GM18507 (cell line): ENCODE results near the gene PIM2.
A peak's percentile ranks its signal among the peaks of the same experiment; 100 is the strongest.

Experiments
- DNase-seq: peaks from one replicate; pipeline ENCODE4 v3.0.0; 2011; ENCODE audit warnings: low read depth; ENCODE audit not compliant: insufficient read length; ENCODE audit errors: extremely low spot score
- FAIRE-seq: peaks from 2 replicates; lab custom pipeline; 2011; peaks lifted over from hg19 to GRCh38; lab: Jason Lieb, UNC

Gene PIM2

DNA sequence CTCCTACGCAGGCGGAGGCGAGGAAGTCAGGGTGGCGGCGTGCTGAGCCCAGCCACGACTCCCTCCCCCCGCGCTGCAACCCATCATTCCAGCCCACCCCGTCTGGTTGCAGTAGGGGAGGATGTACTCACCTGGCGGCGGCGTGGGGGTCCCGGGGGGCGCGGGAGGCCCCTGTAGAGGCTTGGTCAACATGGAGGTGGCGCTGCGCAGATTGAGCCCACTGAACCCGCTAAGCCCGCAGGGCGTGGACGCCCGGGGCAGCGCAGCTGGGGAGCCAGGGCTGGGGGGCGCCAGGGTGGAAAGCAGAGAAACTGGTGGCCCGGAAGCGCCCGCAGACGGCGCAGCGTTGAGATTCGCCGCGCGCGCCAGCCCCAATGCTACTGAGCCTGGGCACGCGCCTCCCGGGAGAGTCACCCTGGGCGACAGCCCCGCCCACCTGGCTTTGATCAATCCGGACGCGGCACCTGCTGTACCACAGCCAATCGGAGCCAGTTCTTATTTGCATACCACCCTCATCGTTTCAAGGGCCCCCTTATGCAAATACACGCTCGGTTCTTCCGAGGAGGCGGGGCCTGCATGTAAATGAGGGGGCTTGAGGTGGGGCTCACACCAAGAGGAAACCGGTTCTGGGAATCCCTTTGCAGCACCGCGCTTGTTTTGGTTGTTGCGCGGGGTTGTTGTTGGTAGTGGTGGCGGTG lies at the start of gene PIM2:
TSS of gene PIM2 (minus strand) at position 382 of the 698 bp plus-strand sequence. CDS start at position 192, 190 bp downstream.
- DNase-seq (peak; percentile 70), FAIRE-seq (peak; percentile 100)

DNA sequence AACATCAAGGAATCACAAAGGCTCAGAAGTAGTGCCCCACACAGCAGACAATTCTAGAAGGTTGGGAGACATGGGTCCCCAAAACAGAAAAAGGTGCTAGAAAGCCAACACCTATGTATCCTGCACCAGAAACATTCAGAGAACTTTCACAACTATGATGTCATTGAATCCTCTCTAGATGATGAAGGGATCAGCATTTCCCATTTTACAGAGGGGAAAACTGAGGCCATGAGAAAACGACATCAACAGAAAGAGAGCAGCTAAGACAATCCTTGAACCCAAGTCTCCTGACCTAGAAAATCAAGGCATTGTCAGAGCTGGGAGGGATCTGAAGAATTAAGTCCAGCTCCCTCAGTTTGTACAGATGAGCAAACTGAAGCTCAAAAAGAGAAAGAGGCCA lies 49.6 kb upstream of the PIM2 start:
- no peak for FAIRE-seq
- DNase-seq: no peak

DNA sequence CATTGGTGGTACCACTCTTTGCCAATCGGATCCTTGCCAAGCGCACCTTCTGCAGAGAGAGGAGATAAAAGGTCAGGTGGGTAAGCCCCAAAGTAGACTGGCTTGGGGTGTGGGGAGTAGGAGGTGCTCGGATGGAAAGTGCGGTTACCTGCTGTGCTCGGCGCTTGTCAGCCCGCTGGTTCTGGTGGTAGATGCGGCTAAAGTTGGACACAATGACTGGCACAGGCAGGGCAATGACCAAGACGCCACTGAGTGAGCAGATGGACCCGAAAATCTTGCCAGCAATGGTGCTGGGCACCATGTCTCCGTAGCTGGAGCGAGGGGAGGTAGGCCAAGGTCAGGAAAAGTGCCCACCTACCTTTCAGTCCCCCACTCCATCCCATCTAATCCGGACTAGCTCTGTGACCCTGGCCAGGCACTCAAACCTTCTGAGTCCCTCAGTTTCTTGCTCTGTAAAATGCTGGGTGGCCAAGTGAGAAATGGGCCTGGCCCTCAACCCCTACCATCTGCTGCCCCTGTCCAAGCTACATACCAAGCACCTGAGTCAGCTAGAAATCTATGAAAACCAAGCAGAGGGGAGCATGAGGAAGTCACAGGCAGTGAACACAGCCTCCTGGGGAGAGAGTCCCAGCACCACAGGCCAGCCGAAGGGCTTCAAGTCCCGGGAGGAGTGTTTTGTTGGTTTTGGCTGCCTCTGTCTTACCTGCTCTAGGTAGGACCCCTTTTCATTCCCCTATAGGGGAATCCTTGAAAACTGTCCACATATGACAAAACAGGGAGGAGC lies 48.2 kb upstream of the PIM2 start:
- FAIRE-seq: no peak
- DNase-seq: no peak

DNA sequence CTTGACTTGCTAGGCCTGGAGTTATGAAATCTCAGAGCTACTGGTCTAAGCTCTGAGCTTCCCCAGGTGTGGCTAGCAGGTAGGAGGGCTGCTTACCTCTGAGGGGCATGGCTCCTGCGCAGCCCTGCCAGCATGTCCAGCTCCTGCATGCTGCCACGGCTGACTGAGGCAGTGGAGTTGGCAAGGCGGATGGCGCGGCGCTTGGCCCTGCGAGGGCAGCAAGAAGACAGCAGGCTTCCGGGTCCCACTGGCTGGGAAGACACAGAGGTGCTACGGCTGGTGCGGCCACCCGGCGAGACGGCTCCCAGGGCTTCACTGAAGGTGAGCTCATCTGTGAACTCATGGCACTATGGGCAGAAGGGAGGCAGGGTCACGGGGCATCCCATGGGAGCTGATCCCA lies 47.1 kb upstream of the PIM2 start:
- FAIRE-seq: no peak

DNA sequence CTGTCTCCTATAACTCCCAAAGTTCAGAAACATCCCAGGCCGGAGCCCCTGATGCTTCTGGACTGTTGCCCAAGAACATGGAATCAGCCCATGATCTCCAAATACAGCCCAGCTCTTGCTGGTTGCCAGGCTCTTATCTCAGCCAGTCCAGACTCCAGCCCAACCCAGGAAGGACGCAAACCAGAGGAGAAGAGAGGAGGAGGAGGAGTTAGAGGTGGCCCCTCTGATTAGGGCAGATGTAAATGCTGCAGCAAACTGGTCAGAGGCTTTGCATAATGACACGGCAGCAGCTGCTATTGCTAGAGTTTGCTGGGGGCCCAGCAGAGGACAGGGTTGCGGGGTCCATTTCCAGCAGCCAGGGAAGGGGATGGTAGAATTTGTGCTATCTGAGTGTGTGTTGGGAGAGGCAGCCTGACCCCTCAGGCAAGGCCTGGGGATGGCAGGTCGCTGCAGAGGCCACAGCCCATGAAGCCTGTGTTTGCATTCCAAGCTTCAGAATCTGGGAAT lies 42.8 kb upstream of the PIM2 start:
- no peak for FAIRE-seq

More for the DNA sequence above, 47.1 kb upstream of the PIM2 start:
- no peak for DNase-seq

DNA sequence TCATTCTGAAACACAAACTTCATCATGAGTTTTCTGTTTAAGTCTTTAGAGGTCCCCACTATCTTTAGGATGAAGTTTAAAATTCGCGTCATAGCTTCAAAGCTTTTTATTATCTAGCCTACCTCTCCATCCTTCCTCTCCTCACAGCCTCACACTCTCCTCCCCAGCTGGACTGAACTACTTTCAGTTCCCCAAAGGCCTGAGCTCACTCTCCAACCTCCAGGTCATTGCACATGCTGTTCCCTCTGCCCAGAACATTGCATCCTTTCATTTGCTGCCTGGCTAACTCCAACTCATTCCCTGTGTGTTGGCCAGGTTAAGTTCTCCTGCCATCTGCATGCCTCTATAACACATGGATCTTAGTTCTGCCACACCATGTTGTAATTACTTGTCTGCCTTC lies 41.5 kb upstream of the PIM2 start:
- DNase-seq (no peak), FAIRE-seq (peak; percentile 61)

More for the DNA sequence above, 42.8 kb upstream of the PIM2 start:
- no peak for DNase-seq

DNA sequence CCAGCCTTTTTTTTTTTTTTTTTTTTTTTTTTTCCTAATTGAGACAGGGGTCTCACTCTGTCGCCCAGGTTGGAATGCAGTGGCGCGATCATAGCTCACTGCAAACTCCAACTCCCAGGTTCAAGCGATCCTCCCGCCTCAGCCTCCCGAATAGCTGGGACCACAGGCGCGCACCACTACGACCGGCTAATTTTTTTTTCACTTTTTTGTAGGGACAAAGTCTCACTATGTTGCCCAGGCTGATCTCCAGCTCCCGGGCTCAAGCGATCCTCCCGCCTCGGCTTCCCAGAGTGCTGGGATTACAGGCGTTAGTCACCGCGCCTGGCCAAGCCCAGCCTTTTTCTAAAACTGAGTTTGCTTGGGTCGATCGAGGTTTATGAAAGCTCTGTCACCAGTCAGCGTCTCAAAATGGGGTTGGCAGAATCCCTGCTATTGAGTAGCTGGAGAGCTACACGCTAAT lies 39.8 kb upstream of the PIM2 start:
- no peak for DNase-seq
- no peak for FAIRE-seq

DNA sequence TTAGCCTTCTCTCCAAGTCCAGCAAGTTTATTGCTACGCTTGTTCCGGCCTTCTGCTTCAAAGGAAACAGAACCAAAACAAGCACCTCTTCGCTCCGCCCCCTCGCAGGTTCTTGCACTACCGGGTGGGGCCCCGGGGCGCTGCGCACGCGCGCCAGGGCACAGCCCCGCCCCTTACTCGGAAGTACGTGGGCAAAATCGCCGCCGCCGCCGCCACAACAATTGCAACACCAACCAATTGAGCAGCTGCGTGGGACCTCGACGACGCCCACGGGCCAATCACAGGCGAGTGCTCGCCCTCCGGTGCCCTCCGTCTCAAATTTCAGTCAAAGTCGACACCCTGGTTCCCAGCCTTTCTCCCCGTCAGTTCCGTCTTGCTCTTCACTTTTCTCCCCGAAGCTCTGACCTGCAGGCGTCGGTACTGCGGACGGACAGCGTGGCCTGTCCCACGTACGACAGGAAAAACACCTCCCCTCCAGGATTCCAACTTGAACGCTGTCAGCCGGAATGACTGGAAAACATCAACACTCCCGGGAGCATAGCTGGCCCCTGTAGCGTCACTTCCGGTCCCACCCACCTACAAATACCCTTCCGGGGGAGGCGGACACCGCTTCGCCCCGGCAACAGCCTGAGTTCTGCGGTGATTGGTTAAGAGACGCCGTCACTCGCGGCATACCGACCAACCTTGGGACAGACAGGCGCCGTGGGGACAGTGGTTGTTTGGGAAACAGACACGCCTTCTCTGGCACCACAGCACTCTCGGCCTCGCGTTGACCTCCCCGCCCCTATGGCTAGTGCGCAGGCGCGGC lies 39.2 kb upstream of the PIM2 start:
- FAIRE-seq (peak; percentile 100), DNase-seq (peak; percentile 77)

DNA sequence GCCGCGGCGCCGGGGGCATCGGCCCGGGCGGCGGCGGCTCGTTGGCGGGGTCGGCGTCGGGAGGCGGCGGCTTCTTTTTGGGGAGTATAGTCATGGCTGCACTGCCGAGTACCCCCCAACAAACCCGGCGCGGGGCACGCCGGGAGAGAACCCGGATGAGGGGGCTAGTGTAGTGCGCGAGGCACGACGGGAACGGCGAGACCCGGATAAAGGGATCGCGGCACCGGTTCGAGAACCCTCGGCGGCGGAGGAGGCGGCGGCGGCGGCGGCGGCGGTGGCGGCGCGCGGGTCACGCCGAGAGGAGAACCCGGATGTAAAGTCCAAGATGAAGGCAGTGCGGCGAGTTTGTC lies 38.6 kb upstream of the PIM2 start, which contains the start of gene OTUD5:
TSS of gene OTUD5 (minus strand) at position 131 of the 350 bp plus-strand sequence. CDS start at position 94, 37 bp downstream.
- no peak for FAIRE-seq

DNA sequence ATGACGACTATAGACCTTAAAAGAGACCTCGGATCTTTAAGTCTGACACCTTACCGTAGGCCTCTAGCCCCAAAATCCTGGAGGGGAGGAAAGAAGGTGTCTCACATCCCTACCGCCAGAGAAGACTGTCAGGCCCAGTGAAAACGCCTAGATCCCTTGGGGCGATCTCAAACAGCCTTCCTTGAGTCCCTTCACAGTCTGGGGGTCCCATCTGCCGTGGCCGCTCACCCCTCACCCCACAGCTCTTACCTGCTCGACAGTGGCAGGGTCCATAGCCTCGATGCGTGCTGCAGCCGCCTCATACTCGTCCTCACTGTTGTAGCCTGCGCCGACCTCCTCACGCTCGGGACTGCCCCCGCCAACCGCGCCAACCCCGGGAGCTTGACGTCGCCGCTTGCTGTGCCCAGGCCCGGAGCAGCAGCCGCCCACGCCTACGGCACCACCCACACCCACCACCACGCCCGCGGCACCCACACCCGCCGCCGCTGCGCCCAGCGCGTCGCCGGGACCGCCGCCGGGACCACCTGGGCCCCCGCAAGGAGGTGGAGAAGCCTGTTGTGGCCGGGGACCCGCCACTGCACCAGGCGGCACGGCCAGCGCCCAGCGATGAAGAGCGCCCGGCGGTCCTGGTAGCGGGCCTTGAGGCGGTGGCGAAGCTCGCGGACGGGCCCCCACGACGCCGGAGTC lies 38.0 kb upstream of the PIM2 start:
- FAIRE-seq: no peak

More for the DNA sequence above, 38.6 kb upstream of the PIM2 start, which contains the start of gene OTUD5:
- no peak for DNase-seq

DNA sequence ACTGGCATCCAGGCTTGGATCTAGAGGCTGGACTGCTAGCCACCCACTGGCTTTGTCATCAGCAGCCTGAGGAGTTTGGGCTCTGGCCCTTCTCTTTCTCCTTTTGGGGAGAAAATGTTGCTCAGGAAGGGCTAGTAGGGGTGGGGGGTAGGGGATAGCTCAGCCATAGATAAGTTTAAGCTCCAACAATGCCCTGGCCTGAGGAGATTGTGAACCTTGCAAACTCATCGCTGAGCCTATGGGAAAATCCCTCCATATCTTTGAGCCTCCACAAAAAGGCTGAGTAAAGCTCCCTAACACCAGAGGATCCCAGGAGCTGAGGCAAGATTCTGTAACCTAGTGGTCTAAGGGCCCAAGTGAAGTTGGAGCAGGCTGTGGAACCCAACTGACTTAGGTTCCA lies 29.8 kb upstream of the PIM2 start:
- FAIRE-seq (no peak), DNase-seq (no peak)

More for the DNA sequence above, 38.0 kb upstream of the PIM2 start:
- DNase-seq: no peak

DNA sequence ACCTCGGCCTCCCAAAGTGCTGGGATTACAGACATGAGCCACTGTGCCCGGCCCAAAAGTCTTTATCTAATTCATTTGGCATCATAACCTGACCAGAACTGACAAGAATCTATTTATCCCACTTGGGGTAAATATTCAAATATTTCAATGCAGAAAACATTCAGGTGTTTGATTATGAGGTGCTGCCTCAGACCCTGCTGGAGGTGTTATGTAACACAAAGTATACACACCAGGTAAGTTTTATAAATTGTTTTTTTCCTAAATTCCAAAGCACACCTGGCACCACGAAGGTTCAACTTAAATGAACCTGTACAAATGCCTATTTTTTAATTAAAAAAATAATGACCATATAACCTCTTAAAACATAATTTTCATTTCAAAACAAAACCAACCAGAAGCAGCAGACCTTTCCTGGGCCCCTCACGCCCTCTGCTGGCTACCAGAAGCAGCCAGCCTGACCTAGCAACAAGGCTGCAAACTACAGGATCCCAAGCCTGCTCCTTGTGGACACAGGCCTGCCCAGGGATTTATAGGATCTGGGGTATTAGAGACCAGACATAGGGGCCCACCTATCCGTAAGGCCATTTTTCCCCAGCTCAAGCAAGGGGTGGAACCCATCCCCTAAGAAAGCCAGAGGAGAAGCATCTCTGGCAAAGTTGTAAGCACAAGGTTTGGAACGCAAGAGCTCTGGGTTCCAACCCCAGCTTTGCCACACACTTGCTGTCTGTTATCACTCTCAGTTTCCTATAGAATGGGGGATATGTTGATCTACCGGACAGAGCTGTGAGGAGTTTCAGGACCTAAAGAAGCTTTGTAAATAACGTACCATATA lies 26.9 kb upstream of the PIM2 start:
- DNase-seq (no peak), FAIRE-seq (peak; percentile 80)

DNA sequence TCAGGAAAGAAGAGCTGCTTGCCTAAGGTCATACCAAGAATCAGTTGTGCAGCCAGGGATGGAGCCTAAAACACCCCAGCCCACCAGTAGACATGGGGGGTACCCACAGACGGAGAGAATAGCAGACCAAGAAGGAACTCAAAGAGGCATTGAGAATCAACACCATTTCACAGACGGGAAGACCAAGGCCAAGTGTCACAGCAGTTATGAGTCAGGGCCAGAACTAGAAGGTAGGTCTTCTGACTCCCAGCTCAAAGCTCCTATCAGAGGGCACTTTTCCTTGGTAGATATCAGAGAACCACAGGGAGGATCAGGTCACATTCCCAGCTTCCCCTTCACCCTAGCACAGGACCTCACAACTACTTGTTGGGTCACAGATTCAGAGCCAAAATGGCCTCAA lies 24.1 kb upstream of the PIM2 start:
- FAIRE-seq (no peak), DNase-seq (no peak)

DNA sequence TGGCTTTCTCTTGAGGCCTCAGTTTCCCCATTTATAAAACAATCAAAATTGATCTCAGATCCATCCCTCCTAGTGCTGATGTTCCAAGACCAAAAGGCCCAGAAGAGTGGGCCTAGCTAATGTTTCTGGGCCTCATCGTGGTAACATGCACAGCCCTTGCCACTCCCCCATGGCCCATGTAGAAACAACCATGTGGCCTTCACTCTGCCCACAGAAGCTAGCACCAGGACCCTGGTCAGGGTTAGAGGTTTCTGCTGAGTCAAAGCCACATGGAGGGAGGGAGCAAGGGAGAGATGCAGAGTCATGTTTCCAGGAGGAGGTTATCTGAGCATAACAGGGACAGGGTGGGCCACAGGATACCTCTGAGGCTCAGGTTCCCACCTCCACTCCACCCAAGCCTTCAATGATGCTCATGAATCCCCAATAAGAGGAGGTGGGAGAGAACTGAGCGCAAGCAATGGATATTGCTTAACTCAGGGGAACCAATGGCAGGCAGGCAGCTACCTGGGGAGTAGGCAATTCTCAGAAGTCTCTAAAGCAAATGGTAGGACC lies 21.7 kb upstream of the PIM2 start:
- FAIRE-seq: no peak

DNA sequence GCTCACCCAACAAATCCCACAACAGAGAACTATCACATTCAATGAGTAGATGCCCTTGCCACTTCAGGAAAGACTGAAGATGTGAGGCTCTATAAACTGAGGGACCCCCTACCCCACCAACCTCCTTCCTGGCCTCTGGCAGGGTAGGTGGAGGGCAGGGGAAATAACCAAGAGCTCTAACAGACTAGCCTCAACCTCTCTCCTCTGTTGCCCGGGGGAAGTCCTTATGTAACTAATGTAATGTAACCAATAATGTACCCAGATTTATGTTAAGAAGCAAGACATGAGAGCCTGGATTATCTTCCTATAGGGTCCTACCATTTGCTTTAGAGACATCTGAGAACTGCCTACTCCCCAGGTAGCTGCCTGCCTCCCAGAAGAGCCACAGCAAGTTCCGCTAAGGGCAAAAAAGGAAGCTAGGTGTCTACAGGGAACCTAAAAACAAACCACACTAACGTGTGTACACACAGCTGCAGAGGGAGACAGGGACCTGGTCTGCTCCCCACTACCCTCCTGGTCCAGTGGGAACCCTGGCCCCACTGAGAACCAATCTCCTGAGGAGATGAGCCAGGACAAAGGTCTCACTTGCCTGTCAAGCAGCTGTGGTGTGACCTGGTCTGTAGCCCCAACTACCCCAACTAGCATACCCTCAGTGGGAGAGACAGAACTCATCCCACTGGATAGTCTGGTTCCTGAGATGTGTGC lies 20.9 kb upstream of the PIM2 start:
- FAIRE-seq: peak; percentile 97
- no peak for DNase-seq

More for the DNA sequence above, 21.7 kb upstream of the PIM2 start:
- DNase-seq: no peak

DNA sequence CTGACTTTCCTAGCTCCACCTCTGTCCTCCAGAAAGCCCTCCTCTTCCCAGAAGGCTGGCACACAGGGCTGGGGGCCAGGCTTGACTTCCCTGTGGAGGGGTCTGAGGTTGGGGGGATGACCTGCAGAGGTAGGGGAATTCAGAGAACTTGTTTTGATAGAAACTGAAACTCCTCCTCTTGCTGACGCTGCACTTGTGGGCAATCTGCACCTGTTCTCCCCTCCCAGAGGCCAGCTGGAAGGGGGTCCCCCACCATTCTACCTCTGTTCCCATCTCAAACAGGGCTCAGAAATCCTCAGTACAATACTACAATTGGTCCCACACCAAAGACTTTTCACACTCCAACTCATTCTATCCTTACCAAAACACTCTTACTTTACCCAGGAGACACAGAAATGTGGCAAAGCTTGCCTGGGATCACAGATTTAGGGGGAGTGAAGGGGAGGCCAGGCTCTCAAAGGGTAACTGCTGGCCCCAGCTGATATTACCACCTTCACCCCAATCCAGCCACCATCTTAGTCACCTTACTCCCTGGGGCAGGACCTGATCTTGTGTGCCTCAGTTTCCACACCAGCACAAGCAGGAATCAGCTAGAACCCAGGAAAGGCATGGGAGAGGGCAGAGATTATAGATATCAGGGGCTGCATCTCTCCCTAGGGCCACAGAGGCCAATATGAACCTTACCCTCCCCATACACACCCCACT lies 20.0 kb upstream of the PIM2 start:
- FAIRE-seq (peak; percentile 96), DNase-seq (peak; percentile 35)
